NB4 (cell line): ENCODE results near the gene KIRREL3.

Source experiments
- DNase-seq: peaks from one replicate; pipeline ENCODE4 v3.0.0; 2010; ENCODE audit warnings: low read depth
- H3K4me3 ChIP-seq: one replicate; pipeline ENCODE4 v1.5.1; 2011; ENCODE audit warnings: mild to moderate bottlenecking, low read depth, low read length, moderate library complexity
- MYC ChIP-seq: IDR thresholded peaks from 2 replicates; pipeline ENCODE4 v1.6.1; 2011; ENCODE audit warnings: low read depth, low read length
- POLR2A ChIP-seq: IDR thresholded peaks from 2 replicates; pipeline ENCODE4 v1.6.1; 2011; ENCODE audit warnings: mild to moderate bottlenecking; ENCODE audit not compliant: insufficient read length; ENCODE audit errors: extremely low read depth
- TF ChIP-seq, protein P1 (sequence below): IDR thresholded peaks from 2 replicates; pipeline ENCODE4 v1.6.1; 2011; ENCODE audit warnings: low read depth, low read length
- TF ChIP-seq, protein P2 (sequence below): IDR thresholded peaks from one replicate; pipeline ENCODE4 v1.5.1; 2012; ENCODE audit warnings: low read depth, low read length

Gene KIRREL3

DNA sequence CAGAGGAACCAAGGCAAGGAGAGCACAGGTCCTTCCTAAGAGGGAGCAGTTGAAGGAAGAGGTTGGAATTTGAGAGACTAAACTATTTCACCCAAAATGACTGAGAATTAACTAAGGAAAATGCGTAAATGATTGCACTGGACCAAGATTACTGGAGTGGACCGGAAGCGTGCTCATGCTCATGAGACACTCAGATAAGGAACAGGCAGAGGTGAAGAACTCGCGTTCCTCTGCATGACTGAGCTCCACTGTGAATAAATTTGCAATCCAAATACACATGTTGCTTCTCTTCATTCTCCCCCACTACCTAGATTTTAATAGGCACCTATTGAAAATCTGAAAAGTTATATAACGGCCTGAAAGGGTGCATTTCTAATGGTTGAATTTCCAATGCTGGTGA, 207.0 kb downstream of the KIRREL3 start:
- H3K4me3 ChIP-seq: no peak overlapping the region
- TF ChIP-seq, protein P1, sequence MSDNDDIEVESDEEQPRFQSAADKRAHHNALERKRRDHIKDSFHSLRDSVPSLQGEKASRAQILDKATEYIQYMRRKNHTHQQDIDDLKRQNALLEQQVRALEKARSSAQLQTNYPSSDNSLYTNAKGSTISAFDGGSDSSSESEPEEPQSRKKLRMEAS: no peak
- TF ChIP-seq, protein P2, sequence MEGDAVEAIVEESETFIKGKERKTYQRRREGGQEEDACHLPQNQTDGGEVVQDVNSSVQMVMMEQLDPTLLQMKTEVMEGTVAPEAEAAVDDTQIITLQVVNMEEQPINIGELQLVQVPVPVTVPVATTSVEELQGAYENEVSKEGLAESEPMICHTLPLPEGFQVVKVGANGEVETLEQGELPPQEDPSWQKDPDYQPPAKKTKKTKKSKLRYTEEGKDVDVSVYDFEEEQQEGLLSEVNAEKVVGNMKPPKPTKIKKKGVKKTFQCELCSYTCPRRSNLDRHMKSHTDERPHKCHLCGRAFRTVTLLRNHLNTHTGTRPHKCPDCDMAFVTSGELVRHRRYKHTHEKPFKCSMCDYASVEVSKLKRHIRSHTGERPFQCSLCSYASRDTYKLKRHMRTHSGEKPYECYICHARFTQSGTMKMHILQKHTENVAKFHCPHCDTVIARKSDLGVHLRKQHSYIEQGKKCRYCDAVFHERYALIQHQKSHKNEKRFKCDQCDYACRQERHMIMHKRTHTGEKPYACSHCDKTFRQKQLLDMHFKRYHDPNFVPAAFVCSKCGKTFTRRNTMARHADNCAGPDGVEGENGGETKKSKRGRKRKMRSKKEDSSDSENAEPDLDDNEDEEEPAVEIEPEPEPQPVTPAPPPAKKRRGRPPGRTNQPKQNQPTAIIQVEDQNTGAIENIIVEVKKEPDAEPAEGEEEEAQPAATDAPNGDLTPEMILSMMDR: no peak
- TF ChIP-seq MYC: no peak

DNA sequence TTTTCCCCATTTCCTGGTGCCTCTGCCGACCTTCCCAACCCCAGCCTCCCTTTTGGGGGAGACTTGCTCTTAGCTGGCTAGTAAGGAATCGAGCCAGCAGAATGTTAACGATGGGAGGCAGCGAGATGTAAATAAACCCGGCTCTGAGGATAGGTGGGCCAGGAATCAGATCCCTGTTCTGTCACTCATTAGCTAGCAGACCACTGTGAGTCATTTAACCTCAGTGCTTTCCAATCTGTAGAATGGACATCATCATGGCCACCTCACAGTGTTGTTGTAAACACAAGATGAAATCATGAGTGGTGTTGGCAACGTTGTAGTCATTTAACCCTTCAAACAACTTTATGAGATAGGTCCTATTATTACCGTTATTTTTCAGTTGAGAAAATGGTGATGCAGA, 208.6 kb downstream of the KIRREL3 start:
- no peak overlapping the region for H3K4me3 ChIP-seq
- DNase-seq: no peak
- no peak for TF ChIP-seq POLR2A
- no peak for TF ChIP-seq MYC
- TF ChIP-seq, protein P2: no peak
- TF ChIP-seq, protein P1: no peak

More for the DNA sequence above, 207.0 kb downstream of the KIRREL3 start:
- no peak for DNase-seq

DNA sequence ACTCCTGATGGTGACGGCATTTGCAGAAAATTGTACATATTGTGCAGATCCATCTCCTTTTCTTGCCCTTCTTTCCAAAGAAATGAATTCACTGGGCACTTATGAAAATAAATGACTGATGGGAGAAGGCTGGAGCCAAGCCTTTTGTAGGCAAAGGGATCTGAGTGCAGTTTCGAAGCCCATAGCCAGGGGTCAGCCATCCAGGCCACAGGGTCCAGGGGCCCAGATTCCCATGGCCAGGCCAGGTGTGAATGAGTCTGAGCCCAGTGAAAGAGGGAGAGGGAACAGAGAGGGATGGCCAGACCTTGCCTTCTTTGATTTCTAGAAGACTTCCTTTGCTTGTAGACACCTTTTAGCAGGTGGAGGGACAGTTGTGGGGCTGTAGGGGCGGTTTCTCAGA, 209.1 kb downstream of the KIRREL3 start:
- DNase-seq: no peak
- TF ChIP-seq, protein P1: no peak
- TF ChIP-seq, protein P2: no peak
- TF ChIP-seq POLR2A: no peak
- no peak overlapping the region for H3K4me3 ChIP-seq

DNA sequence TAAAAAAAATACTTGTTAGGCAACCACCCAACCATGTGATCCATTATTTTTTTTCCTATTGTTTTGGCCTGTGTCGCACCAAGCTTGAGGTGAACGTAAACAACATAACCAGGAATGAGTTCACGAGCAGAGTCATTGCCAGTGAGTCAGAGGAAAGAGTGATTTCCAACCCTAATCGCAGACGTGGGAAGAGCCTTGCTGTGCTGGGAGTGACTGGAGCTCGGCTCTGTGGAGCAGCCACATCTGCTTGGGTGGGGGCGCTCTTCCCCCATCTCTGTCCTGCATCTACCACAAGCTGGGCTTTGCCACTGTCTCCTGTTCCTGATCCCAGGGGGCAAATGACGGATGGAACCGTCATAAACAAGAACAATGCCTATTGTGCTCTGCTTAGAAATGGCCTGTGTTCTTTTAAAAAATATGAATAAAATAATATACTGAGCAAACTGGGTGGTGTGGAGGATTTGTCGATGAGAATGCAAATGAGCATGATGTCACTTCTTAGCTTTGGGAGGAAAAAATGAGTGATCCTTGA, 210.0 kb downstream of the KIRREL3 start:
- no peak for DNase-seq
- H3K4me3 ChIP-seq: no peak overlapping the region
- TF ChIP-seq MYC (no peak), POLR2A (no peak)
- TF ChIP-seq, protein P1: no peak
- TF ChIP-seq, protein P2: no peak

DNA sequence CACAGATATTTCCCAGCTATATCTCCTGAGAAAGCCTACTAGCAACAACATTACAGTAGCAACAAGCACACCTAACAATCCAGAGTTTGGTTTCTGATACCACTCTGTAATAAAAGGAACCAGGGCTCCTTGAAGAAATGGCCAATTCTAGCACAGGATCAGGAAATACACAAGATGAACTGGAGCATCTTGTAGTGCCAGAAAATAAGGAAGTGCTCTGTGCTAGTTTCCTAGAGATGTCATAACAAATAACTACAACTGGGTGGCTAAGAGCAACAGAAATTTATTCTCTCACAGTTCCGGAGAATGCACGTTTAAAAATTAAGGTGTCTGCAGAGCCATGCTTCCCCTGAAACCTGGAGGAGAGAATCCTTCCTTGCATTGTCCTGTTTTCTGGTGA, 217.8 kb downstream of the KIRREL3 start:
- H3K4me3 ChIP-seq: no peak overlapping the region
- TF ChIP-seq, protein P2: no peak
- TF ChIP-seq MYC (no peak), POLR2A (no peak)
- TF ChIP-seq, protein P1: no peak
- DNase-seq: no peak
